ENCODE measurements around the gene DHTKD1.
A peak's percentile ranks its signal among the peaks of the same experiment; 100 is the strongest.

DHTKD1 gene

GRCh38 chr10:12068449-12069269 is at the start of gene DHTKD1:
TSS of gene DHTKD1 (plus strand) at chr10:12068954. CDS start at chr10:12069034, 80 bp downstream.
- DNase-seq: peak; percentile 99

- DNase-seq: no peak
Observed at GRCh38 chr10:12019283-12019971, 49.3 kb upstream of the DHTKD1 start.

- no peak for DNase-seq
Observed at GRCh38 chr10:12020574-12020973, 48.2 kb upstream of the DHTKD1 start.

- no peak for DNase-seq
Observed at GRCh38 chr10:12022580-12023257, 46.0 kb upstream of the DHTKD1 start.

GRCh38 chr10:12025591-12025990 is 43.2 kb upstream of the DHTKD1 start:
- no peak for DNase-seq

- no peak for DNase-seq
Observed at GRCh38 chr10:12027539-12027938, 41.2 kb upstream of the DHTKD1 start.

GRCh38 chr10:12031404-12031803 is 37.4 kb upstream of the DHTKD1 start:
- DNase-seq: no peak

GRCh38 chr10:12036073-12036655 is 32.6 kb upstream of the DHTKD1 start:
- no peak for DNase-seq

- peak; percentile 20 for DNase-seq
Observed at GRCh38 chr10:12041766-12042408, 26.9 kb upstream of the DHTKD1 start.

- DNase-seq: peak; percentile 64
Observed at GRCh38 chr10:12042409-12042796, 26.4 kb upstream of the DHTKD1 start.

GRCh38 chr10:12042797-12043651 is 25.7 kb upstream of the DHTKD1 start, which contains the start of gene UPF2:
TSS of gene UPF2 (minus strand) at chr10:12042809. CDS start at chr10:12035423, 7,386 bp downstream.
- peak; percentile 97 for DNase-seq

- DNase-seq: no peak
Observed at GRCh38 chr10:12045596-12045995, 23.2 kb upstream of the DHTKD1 start.

GRCh38 chr10:12048547-12048946 is 20.2 kb upstream of the DHTKD1 start:
- no peak for DNase-seq

GRCh38 chr10:12050528-12050927 is 18.2 kb upstream of the DHTKD1 start:
- no peak for DNase-seq

- DNase-seq: no peak
Observed at GRCh38 chr10:12051241-12051640, 17.5 kb upstream of the DHTKD1 start.

- no peak for DNase-seq
Observed at GRCh38 chr10:12055732-12056131, 13.0 kb upstream of the DHTKD1 start.

GRCh38 chr10:12056748-12057147 is 12.0 kb upstream of the DHTKD1 start:
- DNase-seq: no peak

- DNase-seq: no peak
Observed at GRCh38 chr10:12061124-12061523, 7.6 kb upstream of the DHTKD1 start.

- no peak for DNase-seq
Observed at GRCh38 chr10:12062754-12063482, 5.8 kb upstream of the DHTKD1 start.

- no peak for DNase-seq
Observed at GRCh38 chr10:12063483-12063818, 5.3 kb upstream of the DHTKD1 start.

GRCh38 chr10:12067336-12067735 is 1.4 kb upstream of the DHTKD1 start:
- no peak for DNase-seq

All from activated naive CD4-positive, alpha-beta T cell treated with anti-CD3 and anti-CD28 coated beads, Interleukin-2, amount 50 U/mL, for 16 hours (primary cell).